Activated CD4-positive, alpha-beta T cell treated with anti-CD3 and anti-CD28 coated beads, Interleukin-2, Interleukin-6, amounts not matched to agents 100 ng/mL and 50 ng/mL, durations not matched to agents 16 hours and 8 hours (primary cell): Measurements from ENCODE around the gene BPIFB2.

Source experiments
- DNase-seq: peaks from one replicate; pipeline ENCODE4 v3.0.0-alpha.2; 2020

BPIFB2 gene

GRCh38 chr20:33023439-33024242 lies 16.1 kb downstream of the BPIFB2 start:
- DNase-seq: no peak

GRCh38 chr20:33024243-33024560 lies 16.7 kb downstream of the BPIFB2 start:
- DNase-seq: no peak

- DNase-seq: no peak
Measured at GRCh38 chr20:33024609-33025317, 17.3 kb downstream of the BPIFB2 start.

GRCh38 chr20:33025318-33025876 lies 17.9 kb downstream of the BPIFB2 start:
- no peak for DNase-seq

GRCh38 chr20:33026072-33026778 lies 18.7 kb downstream of the BPIFB2 start:
- no peak for DNase-seq

GRCh38 chr20:33026779-33027759 lies 19.6 kb downstream of the BPIFB2 start:
- no peak for DNase-seq

GRCh38 chr20:33027769-33028751 lies 20.6 kb downstream of the BPIFB2 start:
- no peak for DNase-seq

GRCh38 chr20:33028875-33029274 lies 21.4 kb downstream of the BPIFB2 start:
- DNase-seq: no peak

GRCh38 chr20:33030076-33030475 lies 22.6 kb downstream of the BPIFB2 start:
- DNase-seq: no peak

- DNase-seq: no peak
Measured at GRCh38 chr20:33030569-33030968, 23.1 kb downstream of the BPIFB2 start.

GRCh38 chr20:33031531-33031930 lies 24.0 kb downstream of the BPIFB2 start, which contains the start of gene BPIFB6:
Gene BPIFB6, plus strand, starts transcription at chr20:33031648. Its CDS starts 0 bp downstream, at chr20:33031648.
- DNase-seq: no peak

GRCh38 chr20:33032555-33032954 lies 25.1 kb downstream of the BPIFB2 start:
- DNase-seq: no peak

- DNase-seq: no peak
Measured at GRCh38 chr20:33033381-33033780, 25.9 kb downstream of the BPIFB2 start.

GRCh38 chr20:33034115-33034514 lies 26.6 kb downstream of the BPIFB2 start:
- no peak for DNase-seq

- DNase-seq: no peak
Measured at GRCh38 chr20:33034901-33035492, 27.5 kb downstream of the BPIFB2 start.

GRCh38 chr20:33037456-33037855 lies 30.0 kb downstream of the BPIFB2 start:
- no peak for DNase-seq

GRCh38 chr20:33038243-33038642 lies 30.7 kb downstream of the BPIFB2 start:
- no peak for DNase-seq

GRCh38 chr20:33042430-33042829 lies 34.9 kb downstream of the BPIFB2 start:
- no peak for DNase-seq

GRCh38 chr20:33042983-33043730 lies 35.7 kb downstream of the BPIFB2 start:
- no peak for DNase-seq

- DNase-seq: no peak
Measured at GRCh38 chr20:33043731-33044181, 36.3 kb downstream of the BPIFB2 start.
